Osteoblast (primary cell): Measurements from ENCODE around the gene SFTPA1. TPM values are rescaled to one million over a fixed set of nuclear protein-coding genes. Genes with fewer than 3 reads are reported as not detected.
"Not testable (repeated sequence)": the region's sequence is repeated elsewhere in the genome, so short reads cannot be mapped to it uniquely, and the experiment has no call there.

ENCODE experiments used
- DNase-seq: peaks from one replicate; pipeline ENCODE4 v3.0.0; 2011; ENCODE audit warnings: low spot score, mixed read lengths; ENCODE audit not compliant: insufficient read length; ENCODE audit errors: missing footprints
- H2AFZ ChIP-seq: 2 replicates; pipeline ENCODE4 v1.6.0; 2011; ENCODE audit warnings: mild to moderate bottlenecking, low read length
- H3K27ac ChIP-seq: 2 replicates; pipeline ENCODE4 v1.5.1; 2011; ENCODE audit warnings: mild to moderate bottlenecking, low read depth, low read length, moderate library complexity
- H3K27me3 ChIP-seq: 2 replicates; pipeline ENCODE4 v1.6.0; 2012; ENCODE audit warnings: mild to moderate bottlenecking, control low read depth, inconsistent platforms, low read length, moderate library complexity; ENCODE audit not compliant: insufficient read depth
- H3K36me3 ChIP-seq: 2 replicates; pipeline ENCODE4 v1.5.1; 2011; ENCODE audit warnings: mild to moderate bottlenecking, low read length, control low read depth, moderate library complexity; ENCODE audit not compliant: insufficient read depth
- H3K4me1 ChIP-seq: 2 replicates; pipeline ENCODE4 v1.5.1; 2011; ENCODE audit warnings: mild to moderate bottlenecking, low read length, control low read depth, moderate library complexity; ENCODE audit not compliant: insufficient read depth
- H3K4me2 ChIP-seq: 2 replicates; pipeline ENCODE4 v1.6.0; 2011; ENCODE audit warnings: mild to moderate bottlenecking, low read length; ENCODE audit not compliant: insufficient read depth
- H3K4me3 ChIP-seq: fragments of 200-600 bp; sonication (generic); 3 replicates; pipeline ENCODE4 v1.5.1; 2012; ENCODE audit warnings: mild to moderate bottlenecking, low read length, inconsistent platforms; ENCODE audit not compliant: insufficient read depth
- H3K79me2 ChIP-seq: 2 replicates; pipeline ENCODE4 v1.6.0; 2012; ENCODE audit warnings: mild to moderate bottlenecking, low read length, control low read depth, inconsistent platforms; ENCODE audit not compliant: insufficient read depth
- H3K9me3 ChIP-seq: 2 replicates; pipeline ENCODE4 v1.5.1; 2011; ENCODE audit warnings: low read depth, low read length, control low read depth
- H4K20me1 ChIP-seq: 2 replicates; pipeline ENCODE4 v1.6.0; 2012; ENCODE audit warnings: mild to moderate bottlenecking, low read length, control low read depth; ENCODE audit not compliant: insufficient read depth
- CTCF ChIP-seq: IDR thresholded peaks from 2 replicates; pipeline ENCODE4 v1.5.1; 2011; ENCODE audit warnings: mild to moderate bottlenecking, low read depth, low read length, moderate library complexity; ENCODE audit errors: extremely low read depth
- total RNA-seq: library from RNA; depleted of rRNA; stranded (reverse); fragments of >200 nt; gene quantifications from 2 replicates; pipeline ENCODE4 v1.2.3, GENCODE V29; 2012

SFTPA1 gene
- total RNA-seq, 1 donor = not detected

GRCh38 chr10:79638318-79638717, 27.6 kb downstream of the SFTPA1 start:
- H3K9me3 ChIP-seq = no peaks in the 10 kb centered on the region
- no peaks in the 10 kb centered on the region for H3K79me2 ChIP-seq
- no peaks in the 10 kb centered on the region for H3K4me1 ChIP-seq
- TF ChIP-seq CTCF = no peak
- no peak for DNase-seq
- no peak overlapping the region for H3K4me3 ChIP-seq
- no peak overlapping the region for H2AFZ ChIP-seq
- no peak overlapping the region for H3K27ac ChIP-seq
- H3K36me3 ChIP-seq = no peaks in the 10 kb centered on the region
- H3K27me3 ChIP-seq = no peaks in the 10 kb centered on the region
- no peak overlapping the region for H3K4me2 ChIP-seq
- H4K20me1 ChIP-seq = no peaks in the 10 kb centered on the region

GRCh38 chr10:79652695-79653094, 42.0 kb downstream of the SFTPA1 start:
- not testable (repeated sequence) for H3K27ac ChIP-seq, H3K79me2 ChIP-seq, H2AFZ ChIP-seq

GRCh38 chr10:79663287-79663686, 52.5 kb downstream of the SFTPA1 start:
- not testable (repeated sequence) for H3K27me3 ChIP-seq, H3K79me2 ChIP-seq, H3K36me3 ChIP-seq, H3K27ac ChIP-seq, H4K20me1 ChIP-seq, H3K4me2 ChIP-seq, H3K4me1 ChIP-seq, H2AFZ ChIP-seq, H3K9me3 ChIP-seq, DNase-seq, H3K4me3 ChIP-seq

More at GRCh38 chr10:79652695-79653094, 42.0 kb downstream of the SFTPA1 start:
- not testable (repeated sequence) for H3K27me3 ChIP-seq, H4K20me1 ChIP-seq, H3K4me1 ChIP-seq, H3K36me3 ChIP-seq, H3K4me2 ChIP-seq, H3K9me3 ChIP-seq, DNase-seq, H3K4me3 ChIP-seq

- H3K4me1 ChIP-seq, H3K4me3 ChIP-seq, H4K20me1 ChIP-seq, H3K79me2 ChIP-seq, H3K27ac ChIP-seq, H3K9me3 ChIP-seq, H3K36me3 ChIP-seq, H3K27me3 ChIP-seq, H3K4me2 ChIP-seq, DNase-seq, H2AFZ ChIP-seq: not testable (repeated sequence)
Observed at GRCh38 chr10:79664686-79665085, 53.9 kb downstream of the SFTPA1 start.

Other genes with a start within 250 kb of the SFTPA1 start
- gene ZCCHC24, start 165.3 kb upstream of the SFTPA1 start, total RNA-seq = 48.5 and 69.5 TPM in 2 replicates
- gene EIF5AL1, start 98.4 kb upstream of the SFTPA1 start, total RNA-seq = 0.72 and 0.88 TPM in 2 replicates
- not detected in 2 replicates for gene SFTPA2, start 50.5 kb upstream of the SFTPA1 start, total RNA-seq
- 0.72 and 0.88 TPM in 2 replicates for gene NUTM2B, start 92.3 kb downstream of the SFTPA1 start, total RNA-seq
- gene NUTM2E, start 215.8 kb downstream of the SFTPA1 start, total RNA-seq = not detected in 2 replicates